ENCODE data around the gene NSFL1C.

DNA sequence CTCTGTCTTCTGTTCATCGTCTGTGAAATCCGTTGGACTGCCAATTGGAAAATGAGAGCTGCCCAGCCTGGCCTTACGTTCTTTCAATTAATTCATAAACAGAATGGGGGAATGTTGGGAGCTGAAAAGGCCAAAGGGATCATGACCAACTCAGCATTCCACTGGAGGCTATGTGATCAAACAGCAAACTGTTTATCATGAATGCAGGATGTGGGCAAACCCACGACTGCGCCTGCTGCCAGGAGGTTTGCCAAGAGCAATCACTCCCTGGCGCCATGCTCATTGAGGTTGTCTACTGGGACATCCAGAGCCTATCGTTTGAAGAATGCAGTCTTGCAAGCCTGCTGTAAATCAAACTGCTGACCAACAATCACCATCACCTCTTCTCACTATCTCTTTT, 64.5 kb downstream of the NSFL1C start:
- no peak for TF ChIP-seq CTCF (IDR thresholded peaks at IDR 0.05)
- no peak for TF ChIP-seq POLR2A (IDR thresholded peaks at IDR 0.05)
